Retinal pigment epithelial cell (primary cell): Measurements from ENCODE around the gene LARP1.

Experiments used
- DNase-seq: peaks from one replicate; pipeline ENCODE4 v3.0.0-alpha.2; 2010; ENCODE audit warnings: low read depth
- H3K4me3 ChIP-seq: 2 replicates; pipeline ENCODE4 v1.5.1; 2011; ENCODE audit warnings: mild to moderate bottlenecking, low read length, control low read depth, moderate library complexity
- CTCF ChIP-seq: conservative IDR thresholded peaks from 2 replicates; pipeline ENCODE4 v1.5.1; 2011; ENCODE audit warnings: low read depth, low read length, control low read depth, inconsistent platforms

Gene LARP1

GRCh38 chr5:154849264-154849785 is 94.1 kb downstream of the LARP1 start:
- no peak for TF ChIP-seq CTCF
- H3K4me3 ChIP-seq, result no peak overlapping the region
- no peak for DNase-seq

- H3K4me3 ChIP-seq, result peak overlapping the region; percentile 52
- DNase-seq, result no peak
- TF ChIP-seq CTCF, result no peak
These were observed 94.6 kb downstream of the LARP1 start for GRCh38 chr5:154849791-154850201.

- H3K4me3 ChIP-seq, result peak within 1 kb of the TSS; percentile 52
- peak; percentile 61 for DNase-seq
- TF ChIP-seq CTCF, result no peak
These were observed 95.3 kb downstream of the LARP1 start, which contains the start of gene FAXDC2 for GRCh38 chr5:154850255-154851062. Gene FAXDC2 (minus strand): TSS chr5:154850603. CDS start chr5:154838178, 12,425 bp downstream.

GRCh38 chr5:154851351-154851750 is 96.2 kb downstream of the LARP1 start:
- DNase-seq, result no peak
- no peak overlapping the region for H3K4me3 ChIP-seq
- no peak for TF ChIP-seq CTCF

GRCh38 chr5:154857530-154858296 is 102.5 kb downstream of the LARP1 start:
- H3K4me3 ChIP-seq, result peak overlapping the region; percentile 92
- no peak for TF ChIP-seq CTCF

GRCh38 chr5:154858297-154858971 is 103.3 kb downstream of the LARP1 start, which contains the start of gene CNOT8:
Gene CNOT8 (plus strand): TSS chr5:154858627. CDS start chr5:154863279, 4,652 bp downstream.
- peak within 1 kb of the TSS; percentile 92 for H3K4me3 ChIP-seq
- DNase-seq, result peak; percentile 94
- no peak for TF ChIP-seq CTCF

More at GRCh38 chr5:154857530-154858296, 102.5 kb downstream of the LARP1 start:
- DNase-seq, result peak; percentile 89
